Measurements from ENCODE around the gene ZP2. TPM values are rescaled to one million over a fixed set of nuclear protein-coding genes. Genes with fewer than 3 reads are reported as not detected.

The ZP2 gene
- total RNA-seq, 1 experiment from 2014 or later: not detected

DNA sequence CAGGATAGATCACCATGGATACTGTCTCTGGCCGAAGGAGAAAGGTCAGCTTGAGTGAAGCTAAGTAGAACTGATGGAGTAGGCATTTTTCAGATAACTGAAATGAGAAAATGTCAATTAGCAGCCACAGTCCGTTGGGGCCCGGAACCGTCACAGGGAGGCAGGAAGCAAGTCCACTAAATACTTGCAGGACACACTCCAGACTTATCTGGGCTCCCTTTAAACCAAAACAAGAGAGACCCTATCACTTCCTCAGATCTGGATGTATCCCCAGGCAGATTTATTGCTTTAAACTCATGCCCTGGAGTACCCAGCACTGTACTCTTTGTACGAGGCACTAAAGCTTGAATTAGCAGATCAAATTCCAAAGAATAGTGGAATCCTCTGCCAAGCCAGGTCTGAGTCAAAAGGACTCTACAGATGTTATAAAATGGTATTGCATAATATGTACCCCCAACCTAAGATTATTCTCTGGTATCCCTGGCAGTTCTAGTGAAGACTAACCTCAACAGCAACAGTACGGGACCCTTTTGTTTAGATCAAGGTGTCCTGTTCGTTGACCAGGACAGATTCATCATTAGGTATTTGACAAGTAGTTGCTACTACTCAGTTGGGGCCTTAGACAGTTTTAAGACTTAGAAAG is 8.1 kb downstream of the ZP2 start:
- Histone ChIP-seq H2BK20ac (ENCODE audit: low read depth, low read length, poor library complexity, severe bottlenecking) (no peak overlapping the region), H2AFZ (ENCODE audit: low read length) (no peak overlapping the region), H2BK15ac (ENCODE audit: low read depth, low read length) (no peak overlapping the region), H3K14ac (ENCODE audit: insufficient read depth, low read length) (no peak overlapping the region), H2AK5ac (ENCODE audit: insufficient read length, low read length) (no peak overlapping the region), H2BK12ac (ENCODE audit: insufficient read length, low read depth, low read length) (no peak overlapping the region), H4K91ac (ENCODE audit: insufficient read length, low read depth, low read length) (no peak overlapping the region), H3K79me1 (ENCODE audit: insufficient read depth, low read depth, low read length, poor library complexity, severe bottlenecking) (no peaks in the 10 kb centered on the region), H2BK5ac (ENCODE audit: insufficient read length, low read length) (no peak overlapping the region), H3K18ac (ENCODE audit: insufficient read length, low read depth, low read length) (no peak overlapping the region), H3T11ph (ENCODE audit: low read length) (no peak overlapping the region), H4K20me1 (ENCODE audit: control insufficient read depth, insufficient read depth, insufficient read length) (no peaks in the 10 kb centered on the region), H3K23ac (ENCODE audit: insufficient read length, low read depth, low read length) (no peak overlapping the region), H4K5ac (ENCODE audit: insufficient read length, low read depth, low read length) (no peak overlapping the region), H3K23me2 (ENCODE audit: insufficient read length, low read depth, low read length, poor library complexity, severe bottlenecking) (no peaks in the 10 kb centered on the region), H3K9me3 (ENCODE audit: control insufficient read depth, low read depth, low read length) (no peaks in the 10 kb centered on the region), H3K4me1 (ENCODE audit: insufficient read depth, low read length) (no peaks in the 10 kb centered on the region), H3K27ac (ENCODE audit: insufficient read length, low read depth, low read length) (no peak overlapping the region), H3K27me3 (ENCODE audit: insufficient read depth, low read length) (no peaks in the 10 kb centered on the region), H4K8ac (replicated peaks; ENCODE audit: insufficient read length, low read depth, low read length) (no peak overlapping the region), H3K79me2 (ENCODE audit: insufficient read depth, low read length) (no peaks in the 10 kb centered on the region), H3K4ac (ENCODE audit: low read depth, low read length) (no peak overlapping the region), H3K9ac (ENCODE audit: extremely low read depth, insufficient read length, low read length) (no peak overlapping the region), H2BK120ac (ENCODE audit: low read depth, low read length, poor library complexity, severe bottlenecking) (no peak overlapping the region), H3K56ac (ENCODE audit: insufficient read length, low read depth, low read length) (no peak overlapping the region), H3K4me2 (ENCODE audit: insufficient read depth, insufficient read length, low read length) (no peak overlapping the region)
- no peak for DNase-seq
- no peaks in the 10 kb centered on the region for H3K9me3 Mint-ChIP-seq
- no peak overlapping the region for H3K27ac Mint-ChIP-seq
- peaks cover 7% of the 10 kb centered on the region for H3K27me3 Mint-ChIP-seq (ENCODE audit: low read depth)
- no peaks in the 10 kb centered on the region for H3K4me1 Mint-ChIP-seq
- H3K4me3 Mint-ChIP-seq: no peak overlapping the region
- no peaks in the 10 kb centered on the region for H3K36me3 Mint-ChIP-seq (ENCODE audit: insufficient read depth in 1 of 3, low read depth in 3 of 3)
- no peak for TF ChIP-seq CTCF (conservative IDR thresholded peaks at IDR 0.05)
- WGBS (ENCODE audit: extremely low coverage, insufficient read length, low lambda C conversion rate): no CpG with 5 or more reads among the region's 7 CpGs
